Thyroid gland (tissue), 4 donors: ENCODE measurements around the gene UGT1A10.

Source experiments
- CTCF ChIP-seq, 6 experiments: fragments of 200-600 bp in 3 of 6; fragments of 450-650 bp in 3 of 6; sonication (generic) in 3 of 6; IDR thresholded peaks; one replicate each; pipeline ENCODE4 v1.5.1; 2016 to 2019; ENCODE audit warnings: antibody characterized with exemption in 6 of 6, mild to moderate bottlenecking in 2 of 6, inconsistent platforms in 1 of 6, moderate library complexity in 1 of 6
- POLR2A ChIP-seq, 2 donors: fragments of 450-650 bp; IDR thresholded peaks; one replicate each; pipeline ENCODE4 v1.6.1; 2017; ENCODE audit warnings: antibody characterized with exemption in 2 of 2, mild to moderate bottlenecking in 2 of 2, moderate library complexity in 1 of 2

- TF ChIP-seq POLR2A (IDR thresholded peaks at IDR 0.05) (no peak), CTCF (IDR thresholded peaks at IDR 0.05) (no peak)
Observed at GRCh38 chr2:233600386-233600785, 35.9 kb upstream of the UGT1A10 start.
